CD14-positive monocyte (primary cell): ENCODE results near the gene GGN. TPM values are rescaled to one million over a fixed set of nuclear protein-coding genes. Genes with fewer than 3 reads are reported as not detected.

Source experiments
- DNase-seq, 3 donors: peaks; one replicate each; pipeline ENCODE4 v3.0.0-alpha.2; 2011 to 2022
- H2AFZ ChIP-seq: 2 replicates; pipeline ENCODE4 v1.6.0; 2012; ENCODE audit warnings: mild to moderate bottlenecking, low read depth, low read length, inconsistent platforms; ENCODE audit not compliant: insufficient read depth, poor library complexity, severe bottlenecking
- H3K27ac ChIP-seq, 2 donors: 1 replicate in 1 of 2; 2 replicates in 1 of 2; pipeline ENCODE4 v1.5.1; 2012 to 2013; ENCODE audit warnings: low read length in 2 of 2, control low read depth in 1 of 2, inconsistent platforms in 1 of 2, low read depth in 1 of 2, mild to moderate bottlenecking in 1 of 2
- H3K27me3 ChIP-seq, 2 donors: one replicate each; pipeline versions ENCODE4 v1.6.0 to v1.6.1; 2011 to 2013; ENCODE audit warnings: low read length in 2 of 2; ENCODE audit not compliant: control insufficient read depth in 2 of 2, insufficient read depth in 2 of 2
- H3K36me3 ChIP-seq, 2 donors: replicated peaks in 1 of 2; 1 replicate in 1 of 2; 2 replicates in 1 of 2; pipeline versions ENCODE4 v1.5.1 to v1.6.1; 2012 to 2013; ENCODE audit warnings: low read length in 2 of 2, control low read depth in 1 of 2, inconsistent platforms in 1 of 2, mild to moderate bottlenecking in 1 of 2; ENCODE audit not compliant: insufficient read depth in 2 of 2, control insufficient read depth in 1 of 2
- H3K4me1 ChIP-seq, 2 donors: 1 replicate in 1 of 2; 2 replicates in 1 of 2; pipeline versions ENCODE4 v1.5.1 to v1.6.1; 2012 to 2013; ENCODE audit warnings: low read length in 2 of 2, control low read depth in 1 of 2, inconsistent platforms in 1 of 2, mild to moderate bottlenecking in 1 of 2, moderate library complexity in 1 of 2; ENCODE audit not compliant: insufficient read depth in 2 of 2, control insufficient read depth in 1 of 2
- H3K4me2 ChIP-seq: replicated peaks from 2 replicates; pipeline ENCODE3; 2012; ENCODE audit warnings: low read length, moderate library complexity, mild to moderate bottlenecking; ENCODE audit not compliant: poor library complexity, severe bottlenecking; ENCODE audit errors: extremely low read depth
- H3K4me3 ChIP-seq, 3 experiments: fragments of 200-600 bp in 1 of 3; sonication (generic) in 1 of 3; replicated peaks in 1 of 3; 1 replicate in 2 of 3; 2 replicates in 1 of 3; pipeline ENCODE4 v1.5.1; 2011 to 2013; ENCODE audit warnings: low read length in 3 of 3, mild to moderate bottlenecking in 3 of 3, control low read depth in 2 of 3, low read depth in 2 of 3, inconsistent platforms in 1 of 3, moderate library complexity in 1 of 3
- H3K79me2 ChIP-seq: 2 replicates; pipeline ENCODE4 v1.6.0; 2012; ENCODE audit warnings: mild to moderate bottlenecking, control low read depth, inconsistent platforms, low read length, moderate library complexity; ENCODE audit not compliant: insufficient read depth
- H3K9ac ChIP-seq: 2 replicates; pipeline ENCODE4 v1.6.0; 2017; ENCODE audit warnings: low read length, mild to moderate bottlenecking; ENCODE audit not compliant: insufficient read depth, poor library complexity, severe bottlenecking
- H3K9me3 ChIP-seq, 2 donors: replicated peaks in 1 of 2; 1 replicate in 1 of 2; 2 replicates in 1 of 2; pipeline versions ENCODE4 v1.5.1 to v1.6.1; 2012 to 2013; ENCODE audit warnings: low read length in 2 of 2, control low read depth in 1 of 2; ENCODE audit not compliant: control insufficient read depth in 1 of 2, insufficient read depth in 1 of 2
- H4K20me1 ChIP-seq: 2 replicates; pipeline ENCODE4 v1.6.0; 2012; ENCODE audit warnings: mild to moderate bottlenecking, low read length, control low read depth, moderate library complexity; ENCODE audit not compliant: insufficient read depth
- H3K27ac Mint-ChIP-seq, 7 donors: one replicate each; pipeline ENCODE4 v1.8.0; 2020; ENCODE audit warnings: mild to moderate bottlenecking in 7 of 7, mixed read lengths in 7 of 7, moderate library complexity in 6 of 7, inconsistent platforms in 2 of 7
- H3K27me3 Mint-ChIP-seq, 3 donors: one replicate each; pipeline ENCODE4 v1.8.0; 2021 to 2022; ENCODE audit warnings: low read depth in 3 of 3, mild to moderate bottlenecking in 3 of 3, mixed read lengths in 3 of 3, moderate library complexity in 3 of 3, inconsistent platforms in 1 of 3
- H3K36me3 Mint-ChIP-seq, 2 donors: one replicate each; pipeline ENCODE4 v1.8.0; 2020; ENCODE audit warnings: mixed read lengths in 2 of 2, inconsistent platforms in 1 of 2, mild to moderate bottlenecking in 1 of 2
- H3K4me1 Mint-ChIP-seq: one replicate; pipeline ENCODE4 v1.8.0; 2020; ENCODE audit warnings: mild to moderate bottlenecking, mixed read lengths
- H3K4me3 Mint-ChIP-seq, 2 donors: one replicate each; pipeline ENCODE4 v1.8.0; 2020; ENCODE audit warnings: mild to moderate bottlenecking in 2 of 2, mixed read lengths in 2 of 2, moderate library complexity in 1 of 2
- H3K9me3 Mint-ChIP-seq, 7 donors: one replicate each; pipeline ENCODE4 v1.8.0; 2020 to 2022; ENCODE audit warnings: mixed read lengths in 7 of 7, mild to moderate bottlenecking in 6 of 7, moderate library complexity in 6 of 7, inconsistent platforms in 2 of 7
- WGBS: methylation state at CpG from one replicate; pipeline ENCODE4 v1.1.5; 2013; ENCODE audit warnings: missing lambda C conversion rate; ENCODE audit not compliant: insufficient coverage; 5-methylcytosine and 5-hydroxymethylcytosine counted together
- intact Hi-C, 2 donors: fragments of 100-400 bp; cut with micrococcal nuclease; formaldehyde crosslinking; loops; one replicate each; pipeline versions ENCODE4 v1.15.0 to v1.15.1; 2023
- polyA plus RNA-seq, 3 donors: library from polyadenylated mRNA; depleted of rRNA in 1 of 3; unstranded in 2 of 3; stranded (reverse) in 1 of 3; fragments of 300-500 nt in 2 of 3; fragments of >200 nt in 1 of 3; fragmentation: Illumina TruSeq in 2 of 3; gene quantifications; 1 replicate in 2 of 3; 2 replicates in 1 of 3; pipeline ENCODE4 v1.2.3, GENCODE V29; 2012 to 2021
- TF ChIP-seq, protein P1 (sequence below): fragments of 200-600 bp; IDR thresholded peaks from one replicate; pipeline ENCODE4 v1.8.0; 2022; ENCODE audit warnings: antibody characterized with exemption, mild to moderate bottlenecking

The GGN gene
- polyA plus RNA-seq, 3 donors = 0.12 to 0.56 TPM; not detected in 1

DNA sequence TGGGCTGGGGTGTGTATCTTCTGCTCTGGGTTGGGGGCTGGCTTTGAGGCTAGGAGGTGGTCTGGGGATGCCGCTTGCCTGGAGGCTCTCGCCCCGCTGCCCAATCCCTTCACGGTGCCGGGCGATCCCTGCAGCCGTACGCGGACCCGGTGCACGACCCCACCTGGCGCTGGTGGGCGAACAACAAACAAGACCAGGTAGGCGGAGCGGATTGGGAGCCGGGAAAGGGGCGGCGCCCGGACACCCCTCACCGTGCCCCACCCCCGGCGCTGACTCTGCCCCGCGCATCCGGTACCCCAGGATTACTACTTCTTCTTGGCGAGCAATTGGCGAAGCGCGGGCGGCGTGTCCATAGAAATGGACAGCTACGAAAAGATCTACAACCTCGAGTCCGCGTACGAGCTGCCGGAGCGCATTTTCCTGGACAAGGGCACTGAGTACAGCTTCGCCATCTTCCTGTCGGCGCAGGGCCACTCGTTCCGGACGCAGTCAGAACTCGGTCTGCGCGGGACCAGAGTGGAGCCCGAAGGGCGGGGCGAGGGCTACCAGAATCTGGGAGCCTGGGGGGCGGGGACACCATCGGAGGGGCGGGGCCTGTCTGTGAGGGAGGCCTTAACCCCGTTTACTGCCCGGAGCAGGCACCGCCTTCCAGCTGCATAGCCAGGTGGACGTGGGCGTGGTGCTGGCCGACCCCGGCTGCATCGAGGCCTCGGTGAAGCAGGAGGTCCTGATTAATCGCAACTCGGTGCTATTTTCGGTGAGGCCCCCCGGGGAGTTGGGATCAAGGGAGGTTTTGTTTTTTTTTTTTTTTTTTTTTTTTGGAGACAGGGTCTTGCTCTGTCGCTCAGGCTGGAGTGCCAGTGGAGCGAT lies 25.5 kb downstream of the GGN start:
- peaks cover 36 to 52% (median 43%) of the 10 kb centered on the region in 3 donors for H3K27me3 Mint-ChIP-seq
- peaks cover 24% of the 10 kb centered on the region for H3K4me1 Mint-ChIP-seq
- peak; percentile 56 to 69 (median 67) for DNase-seq
- peaks cover 18 to 23% of the 10 kb centered on the region in 2 donors for H3K4me1 ChIP-seq
- peaks cover 0 to 13% (median 7%) of the 10 kb centered on the region in 7 donors for H3K9me3 Mint-ChIP-seq
- H3K36me3 ChIP-seq = no peaks in the 10 kb centered on the region
- H3K4me2 ChIP-seq = peak overlapping the region; percentile 90
- 2% methylated on average over 64 of the region's 68 CpGs for WGBS
- peak overlapping the region; percentile 46 for H3K9ac ChIP-seq
- peak overlapping the region in 5 of 7 donors; percentile 25 to 63 (median 50) for H3K27ac Mint-ChIP-seq
- peaks cover 0 to 4% of the 10 kb centered on the region in 2 donors for H3K9me3 ChIP-seq
- H3K27ac ChIP-seq = no peak overlapping the region
- peak overlapping the region; percentile 93 for H2AFZ ChIP-seq
- peaks cover 0 to 3% of the 10 kb centered on the region in 2 donors for H3K36me3 Mint-ChIP-seq
- intact Hi-C loops = no loop called here
- TF ChIP-seq, protein P1, sequence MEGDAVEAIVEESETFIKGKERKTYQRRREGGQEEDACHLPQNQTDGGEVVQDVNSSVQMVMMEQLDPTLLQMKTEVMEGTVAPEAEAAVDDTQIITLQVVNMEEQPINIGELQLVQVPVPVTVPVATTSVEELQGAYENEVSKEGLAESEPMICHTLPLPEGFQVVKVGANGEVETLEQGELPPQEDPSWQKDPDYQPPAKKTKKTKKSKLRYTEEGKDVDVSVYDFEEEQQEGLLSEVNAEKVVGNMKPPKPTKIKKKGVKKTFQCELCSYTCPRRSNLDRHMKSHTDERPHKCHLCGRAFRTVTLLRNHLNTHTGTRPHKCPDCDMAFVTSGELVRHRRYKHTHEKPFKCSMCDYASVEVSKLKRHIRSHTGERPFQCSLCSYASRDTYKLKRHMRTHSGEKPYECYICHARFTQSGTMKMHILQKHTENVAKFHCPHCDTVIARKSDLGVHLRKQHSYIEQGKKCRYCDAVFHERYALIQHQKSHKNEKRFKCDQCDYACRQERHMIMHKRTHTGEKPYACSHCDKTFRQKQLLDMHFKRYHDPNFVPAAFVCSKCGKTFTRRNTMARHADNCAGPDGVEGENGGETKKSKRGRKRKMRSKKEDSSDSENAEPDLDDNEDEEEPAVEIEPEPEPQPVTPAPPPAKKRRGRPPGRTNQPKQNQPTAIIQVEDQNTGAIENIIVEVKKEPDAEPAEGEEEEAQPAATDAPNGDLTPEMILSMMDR = no peak
- H3K27me3 ChIP-seq = peaks cover 0 to 35% of the 10 kb centered on the region in 2 donors
- H3K79me2 ChIP-seq = no peaks in the 10 kb centered on the region
- H4K20me1 ChIP-seq = no peaks in the 10 kb centered on the region
- H3K4me3 Mint-ChIP-seq = peak overlapping the region; percentile 86 to 92
- peak overlapping the region; percentile 45 to 88 (median 60) for H3K4me3 ChIP-seq

DNA sequence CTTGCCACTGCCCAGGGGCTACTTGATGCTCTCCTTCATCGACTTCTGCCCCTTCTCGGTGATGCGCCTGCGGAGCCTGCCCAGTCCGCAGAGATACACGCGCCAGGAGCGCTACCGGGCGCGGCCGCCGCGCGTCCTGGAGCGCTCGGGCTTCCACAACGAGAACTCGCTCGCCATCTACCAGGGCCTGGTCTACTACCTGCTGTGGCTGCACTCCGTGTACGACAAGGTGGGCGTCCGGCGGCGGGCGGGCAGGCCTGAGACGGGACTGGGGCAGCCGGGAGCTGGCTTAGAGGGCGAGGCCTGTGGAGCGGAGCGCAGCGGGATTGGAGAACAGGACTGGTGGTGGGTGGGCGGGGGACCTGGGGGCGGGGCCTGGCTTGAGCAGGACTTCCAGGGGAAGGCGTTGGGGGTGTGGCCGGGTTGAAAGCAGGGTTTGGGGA lies 26.2 kb downstream of the GGN start:
- Histone ChIP-seq H3K4me2 (peak overlapping the region; percentile 90), H3K27me3 (peaks cover 0 to 41% of the 10 kb centered on the region in 2 donors), H3K79me2 (no peaks in the 10 kb centered on the region), H3K9me3 (peaks cover 0 to 4% of the 10 kb centered on the region in 2 donors), H3K4me3 (peak overlapping the region; percentile 45 to 88 (median 60)), H2AFZ (peak overlapping the region; percentile 93), H3K27ac (no peak overlapping the region), H3K4me1 (peaks cover 18 to 23% of the 10 kb centered on the region in 2 donors), H3K36me3 (no peaks in the 10 kb centered on the region), H3K9ac (peak overlapping the region; percentile 56), H4K20me1 (no peaks in the 10 kb centered on the region)
- Mint-ChIP-seq H3K36me3 (peaks cover 0 to 3% of the 10 kb centered on the region in 2 donors), H3K27me3 (peaks cover 36 to 55% (median 42%) of the 10 kb centered on the region in 3 donors), H3K4me1 (peaks cover 24% of the 10 kb centered on the region), H3K4me3 (peak overlapping the region; percentile 86 to 92), H3K27ac (peak overlapping the region in 3 of 7 donors; percentile 43 to 71 (median 53)), H3K9me3 (peaks cover 0 to 13% (median 7%) of the 10 kb centered on the region in 7 donors)
- WGBS = under 1% methylated on average over 33 of the region's 37 CpGs
- intact Hi-C loops = no loop called here
- DNase-seq = peak; percentile 48 to 57 (median 51)
- TF ChIP-seq, protein P1 = no peak
